WTC11 (cell line): Measurements from ENCODE around the gene ZNF664. TPM values are rescaled to one million over a fixed set of nuclear protein-coding genes. Genes with fewer than 3 reads are reported as not detected.
A peak's percentile ranks its signal among the peaks of the same experiment; 100 is the strongest.

Experiments used
- ATAC-seq: fragments of 200-7000 bp; cut with Tn5 transposase; 2 replicates; pipeline ENCODE4 v1.10.0; 2021; ENCODE audit warnings: mild to moderate bottlenecking, moderate library complexity
- CTCF ChIA-PET: fragments of 300-600 bp; sonication (Branson Sonifier 250); formaldehyde crosslinking; loops from one replicate; lab custom pipeline; 2021; ENCODE audit warnings: antibody characterized with exemption; lab: Charles Lee
- POLR2A ChIA-PET: fragments of 350-600 bp; sonication (Branson Sonifier 250); formaldehyde crosslinking; loops from one replicate; lab custom pipeline; 2021; ENCODE audit warnings: antibody characterized with exemption; lab: Charles Lee
- DNase-seq: peaks from one replicate; pipeline ENCODE4 v3.0.0; 2021; ENCODE audit warnings: low spot score
- H3K27ac Mint-ChIP-seq: 2 replicates; pipeline ENCODE4 v1.8.0; 2021; ENCODE audit warnings: mixed read lengths
- H3K27me3 Mint-ChIP-seq: 2 replicates; pipeline ENCODE4 v1.8.0; 2021; ENCODE audit warnings: low read depth, mild to moderate bottlenecking, moderate library complexity, mixed read lengths
- H3K36me3 Mint-ChIP-seq: 2 replicates; pipeline ENCODE4 v1.8.0; 2021; ENCODE audit warnings: mixed read lengths
- H3K4me1 Mint-ChIP-seq: 2 replicates; pipeline ENCODE4 v1.8.0; 2022; ENCODE audit warnings: mixed read lengths
- H3K4me3 Mint-ChIP-seq: 2 replicates; pipeline ENCODE4 v1.8.0; 2021; ENCODE audit warnings: mild to moderate bottlenecking, moderate library complexity, mixed read lengths
- H3K9me3 Mint-ChIP-seq: 2 replicates; pipeline ENCODE4 v1.8.0; 2021; ENCODE audit warnings: mixed read lengths
- ESRRA ChIP-seq: sonication (generic); formaldehyde crosslinking; IDR thresholded peaks from 2 replicates; pipeline ENCODE4 v1.8.1; 2022; ENCODE audit warnings: mild to moderate bottlenecking, missing genetic modification reagents, borderline replicate concordance
- IRF2 ChIP-seq: sonication (generic); formaldehyde crosslinking; IDR thresholded peaks from 2 replicates; pipeline ENCODE4 v1.8.0; 2022; ENCODE audit warnings: low read depth, missing genetic modification reagents, borderline replicate concordance
- JUN ChIP-seq: sonication (generic); formaldehyde crosslinking; IDR thresholded peaks from 2 replicates; pipeline ENCODE4 v1.8.0; 2023; ENCODE audit warnings: mild to moderate bottlenecking, missing genetic modification reagents
- NFE2L1 ChIP-seq: sonication (generic); formaldehyde crosslinking; IDR thresholded peaks from 2 replicates; pipeline ENCODE4 v1.8.1; 2023; ENCODE audit warnings: missing genetic modification reagents
- TCF7 ChIP-seq: sonication (generic); formaldehyde crosslinking; IDR thresholded peaks from 2 replicates; pipeline ENCODE4 v1.8.0; 2022; ENCODE audit warnings: mild to moderate bottlenecking, low read depth, missing genetic modification reagents, moderate library complexity
- TP53 ChIP-seq: sonication (generic); formaldehyde crosslinking; IDR thresholded peaks from 2 replicates; pipeline ENCODE4 v1.8.1; 2023; ENCODE audit warnings: mild to moderate bottlenecking, missing genetic modification reagents
- ZBTB21 ChIP-seq: sonication (generic); formaldehyde crosslinking; IDR thresholded peaks from 2 replicates; pipeline ENCODE4 v1.8.1; 2023; ENCODE audit warnings: mild to moderate bottlenecking, missing genetic modification reagents, borderline replicate concordance
- ZNF232 ChIP-seq: sonication (generic); formaldehyde crosslinking; IDR thresholded peaks from 2 replicates; pipeline ENCODE4 v1.8.0; 2022; ENCODE audit warnings: mild to moderate bottlenecking, missing genetic modification reagents
- ZNF263 ChIP-seq: sonication (generic); formaldehyde crosslinking; IDR thresholded peaks from 2 replicates; pipeline ENCODE4 v1.8.1; 2022; ENCODE audit warnings: low read depth, mild to moderate bottlenecking, moderate library complexity, missing genetic modification reagents
- ZNF317 ChIP-seq: sonication (generic); formaldehyde crosslinking; IDR thresholded peaks from 2 replicates; pipeline ENCODE4 v1.8.1; 2023; ENCODE audit warnings: low read depth, mild to moderate bottlenecking, moderate library complexity, missing genetic modification reagents, borderline replicate concordance
- ZNF671 ChIP-seq: fragments of 250-450 bp; sonication (Bioruptor Pico); IDR thresholded peaks from 2 replicates; pipeline ENCODE4 v1.8.0; 2021; ENCODE audit warnings: mild to moderate bottlenecking
- total RNA-seq: library from RNA; stranded (reverse); gene quantifications from 3 replicates; pipeline ENCODE4 v1.2.3, GENCODE V29; 2021
- TF ChIP-seq, protein P1 (sequence below): fragments of 250-450 bp; sonication (Bioruptor Pico); IDR thresholded peaks from 2 replicates; pipeline ENCODE4 v1.9.0; 2021; ENCODE audit warnings: mild to moderate bottlenecking, borderline replicate concordance
- TF ChIP-seq, protein P2 (sequence below): sonication (generic); formaldehyde crosslinking; conservative IDR thresholded peaks from 2 replicates; pipeline ENCODE4 v1.8.1; 2023; ENCODE audit warnings: mild to moderate bottlenecking, low read depth, missing genetic modification reagents, moderate library complexity
- TF ChIP-seq, protein P3 (sequence below): sonication (generic); formaldehyde crosslinking; IDR thresholded peaks from 2 replicates; pipeline ENCODE4 v1.8.1; 2023; ENCODE audit warnings: mild to moderate bottlenecking, missing genetic modification reagents
- TF ChIP-seq, protein P4 (sequence below): fragments of 250-450 bp; sonication (Bioruptor Pico); conservative IDR thresholded peaks from 2 replicates; pipeline ENCODE4 v1.9.0; 2021; ENCODE audit warnings: mild to moderate bottlenecking
- TF ChIP-seq, protein P5 (sequence below): fragments of 200-600 bp; IDR thresholded peaks from 2 replicates; pipeline ENCODE4 v1.8.0; 2022; ENCODE audit warnings: antibody characterized with exemption
- TF ChIP-seq, protein P6 (sequence below): sonication (generic); formaldehyde crosslinking; IDR thresholded peaks from 2 replicates; pipeline ENCODE4 v1.8.0; 2022; ENCODE audit warnings: mild to moderate bottlenecking, missing genetic modification reagents

Gene ZNF664
- total RNA-seq, 1 experiment from 2014 or later, result 61.7 TPM

DNA sequence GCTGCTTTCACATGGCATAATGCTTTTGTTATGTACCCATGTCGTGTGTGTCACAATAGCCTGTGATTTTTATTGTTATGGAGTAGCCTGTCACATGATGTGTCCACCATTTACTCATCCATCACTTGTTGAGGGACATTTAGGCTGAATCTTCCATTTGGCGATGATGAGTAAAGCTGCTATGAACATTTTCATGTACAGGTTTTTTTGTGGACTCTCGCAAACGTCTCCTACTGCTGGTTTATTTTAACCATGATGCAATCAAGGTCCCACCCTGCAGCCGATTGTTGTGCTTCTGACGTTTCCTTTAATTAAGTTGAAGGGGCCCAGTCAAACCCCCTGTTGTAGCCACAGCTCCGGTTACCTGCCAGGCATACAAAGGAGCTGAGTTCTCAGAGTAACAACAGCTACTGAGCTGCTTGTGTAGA is 63.2 kb downstream of the ZNF664 start (continued):
- TF ChIP-seq, protein P1, sequence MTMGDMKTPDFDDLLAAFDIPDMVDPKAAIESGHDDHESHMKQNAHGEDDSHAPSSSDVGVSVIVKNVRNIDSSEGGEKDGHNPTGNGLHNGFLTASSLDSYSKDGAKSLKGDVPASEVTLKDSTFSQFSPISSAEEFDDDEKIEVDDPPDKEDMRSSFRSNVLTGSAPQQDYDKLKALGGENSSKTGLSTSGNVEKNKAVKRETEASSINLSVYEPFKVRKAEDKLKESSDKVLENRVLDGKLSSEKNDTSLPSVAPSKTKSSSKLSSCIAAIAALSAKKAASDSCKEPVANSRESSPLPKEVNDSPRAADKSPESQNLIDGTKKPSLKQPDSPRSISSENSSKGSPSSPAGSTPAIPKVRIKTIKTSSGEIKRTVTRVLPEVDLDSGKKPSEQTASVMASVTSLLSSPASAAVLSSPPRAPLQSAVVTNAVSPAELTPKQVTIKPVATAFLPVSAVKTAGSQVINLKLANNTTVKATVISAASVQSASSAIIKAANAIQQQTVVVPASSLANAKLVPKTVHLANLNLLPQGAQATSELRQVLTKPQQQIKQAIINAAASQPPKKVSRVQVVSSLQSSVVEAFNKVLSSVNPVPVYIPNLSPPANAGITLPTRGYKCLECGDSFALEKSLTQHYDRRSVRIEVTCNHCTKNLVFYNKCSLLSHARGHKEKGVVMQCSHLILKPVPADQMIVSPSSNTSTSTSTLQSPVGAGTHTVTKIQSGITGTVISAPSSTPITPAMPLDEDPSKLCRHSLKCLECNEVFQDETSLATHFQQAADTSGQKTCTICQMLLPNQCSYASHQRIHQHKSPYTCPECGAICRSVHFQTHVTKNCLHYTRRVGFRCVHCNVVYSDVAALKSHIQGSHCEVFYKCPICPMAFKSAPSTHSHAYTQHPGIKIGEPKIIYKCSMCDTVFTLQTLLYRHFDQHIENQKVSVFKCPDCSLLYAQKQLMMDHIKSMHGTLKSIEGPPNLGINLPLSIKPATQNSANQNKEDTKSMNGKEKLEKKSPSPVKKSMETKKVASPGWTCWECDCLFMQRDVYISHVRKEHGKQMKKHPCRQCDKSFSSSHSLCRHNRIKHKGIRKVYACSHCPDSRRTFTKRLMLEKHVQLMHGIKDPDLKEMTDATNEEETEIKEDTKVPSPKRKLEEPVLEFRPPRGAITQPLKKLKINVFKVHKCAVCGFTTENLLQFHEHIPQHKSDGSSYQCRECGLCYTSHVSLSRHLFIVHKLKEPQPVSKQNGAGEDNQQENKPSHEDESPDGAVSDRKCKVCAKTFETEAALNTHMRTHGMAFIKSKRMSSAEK (CRISPR knock-in tag), result no peak
- TF ChIP-seq ZNF263 (CRISPR knock-in tag), result no peak
- no peak for TF ChIP-seq ZNF232 (CRISPR knock-in tag)
- TF ChIP-seq, protein P2, sequence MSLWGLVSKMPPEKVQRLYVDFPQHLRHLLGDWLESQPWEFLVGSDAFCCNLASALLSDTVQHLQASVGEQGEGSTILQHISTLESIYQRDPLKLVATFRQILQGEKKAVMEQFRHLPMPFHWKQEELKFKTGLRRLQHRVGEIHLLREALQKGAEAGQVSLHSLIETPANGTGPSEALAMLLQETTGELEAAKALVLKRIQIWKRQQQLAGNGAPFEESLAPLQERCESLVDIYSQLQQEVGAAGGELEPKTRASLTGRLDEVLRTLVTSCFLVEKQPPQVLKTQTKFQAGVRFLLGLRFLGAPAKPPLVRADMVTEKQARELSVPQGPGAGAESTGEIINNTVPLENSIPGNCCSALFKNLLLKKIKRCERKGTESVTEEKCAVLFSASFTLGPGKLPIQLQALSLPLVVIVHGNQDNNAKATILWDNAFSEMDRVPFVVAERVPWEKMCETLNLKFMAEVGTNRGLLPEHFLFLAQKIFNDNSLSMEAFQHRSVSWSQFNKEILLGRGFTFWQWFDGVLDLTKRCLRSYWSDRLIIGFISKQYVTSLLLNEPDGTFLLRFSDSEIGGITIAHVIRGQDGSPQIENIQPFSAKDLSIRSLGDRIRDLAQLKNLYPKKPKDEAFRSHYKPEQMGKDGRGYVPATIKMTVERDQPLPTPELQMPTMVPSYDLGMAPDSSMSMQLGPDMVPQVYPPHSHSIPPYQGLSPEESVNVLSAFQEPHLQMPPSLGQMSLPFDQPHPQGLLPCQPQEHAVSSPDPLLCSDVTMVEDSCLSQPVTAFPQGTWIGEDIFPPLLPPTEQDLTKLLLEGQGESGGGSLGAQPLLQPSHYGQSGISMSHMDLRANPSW (CRISPR knock-in tag), result no peak
- TF ChIP-seq TP53 (CRISPR knock-in tag), result no peak
- no peak for TF ChIP-seq ZBTB21 (CRISPR knock-in tag)
- TF ChIP-seq, protein P3, sequence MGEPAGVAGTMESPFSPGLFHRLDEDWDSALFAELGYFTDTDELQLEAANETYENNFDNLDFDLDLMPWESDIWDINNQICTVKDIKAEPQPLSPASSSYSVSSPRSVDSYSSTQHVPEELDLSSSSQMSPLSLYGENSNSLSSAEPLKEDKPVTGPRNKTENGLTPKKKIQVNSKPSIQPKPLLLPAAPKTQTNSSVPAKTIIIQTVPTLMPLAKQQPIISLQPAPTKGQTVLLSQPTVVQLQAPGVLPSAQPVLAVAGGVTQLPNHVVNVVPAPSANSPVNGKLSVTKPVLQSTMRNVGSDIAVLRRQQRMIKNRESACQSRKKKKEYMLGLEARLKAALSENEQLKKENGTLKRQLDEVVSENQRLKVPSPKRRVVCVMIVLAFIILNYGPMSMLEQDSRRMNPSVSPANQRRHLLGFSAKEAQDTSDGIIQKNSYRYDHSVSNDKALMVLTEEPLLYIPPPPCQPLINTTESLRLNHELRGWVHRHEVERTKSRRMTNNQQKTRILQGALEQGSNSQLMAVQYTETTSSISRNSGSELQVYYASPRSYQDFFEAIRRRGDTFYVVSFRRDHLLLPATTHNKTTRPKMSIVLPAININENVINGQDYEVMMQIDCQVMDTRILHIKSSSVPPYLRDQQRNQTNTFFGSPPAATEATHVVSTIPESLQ (CRISPR knock-in tag), result no peak
- TF ChIP-seq IRF2 (CRISPR knock-in tag), result no peak
- no peak for TF ChIP-seq NFE2L1 (CRISPR knock-in tag)
- TF ChIP-seq, protein P4, sequence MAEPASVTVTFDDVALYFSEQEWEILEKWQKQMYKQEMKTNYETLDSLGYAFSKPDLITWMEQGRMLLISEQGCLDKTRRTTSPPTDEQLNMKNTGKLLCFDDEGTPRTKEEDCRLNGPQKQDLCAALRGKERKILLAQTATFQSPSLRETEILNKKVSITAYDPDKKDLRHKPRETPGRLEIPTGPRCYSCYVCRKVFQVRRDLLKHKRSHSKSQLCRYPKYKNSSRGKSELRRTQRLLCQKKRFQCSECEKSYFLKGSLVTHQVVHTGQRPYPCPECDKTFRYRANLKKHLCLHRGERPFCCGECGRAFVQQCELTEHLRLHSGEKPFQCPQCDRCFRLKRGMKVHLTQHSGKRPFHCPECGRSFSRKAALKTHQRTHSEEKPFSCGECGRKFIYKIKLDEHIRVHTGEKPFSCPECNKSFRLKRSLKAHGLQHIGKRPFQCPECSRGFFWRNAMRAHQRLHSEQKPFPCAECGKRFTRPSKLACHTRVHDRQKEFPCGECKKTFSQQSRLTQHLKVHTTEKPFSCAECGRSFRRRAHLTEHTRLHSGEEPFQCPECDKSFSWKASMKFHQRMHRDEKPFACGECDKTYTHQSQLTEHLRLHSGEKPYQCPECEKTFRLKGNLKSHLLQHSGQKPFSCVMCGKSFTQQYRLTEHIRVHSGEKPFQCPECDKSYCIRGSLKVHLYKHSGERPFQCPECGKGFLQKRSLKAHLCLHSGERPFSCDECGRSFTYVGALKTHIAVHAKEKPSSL (CRISPR knock-in tag), result no peak
- TF ChIP-seq TCF7 (CRISPR knock-in tag), result no peak
- TF ChIP-seq JUN, result no peak
- no peak for TF ChIP-seq ZNF671 (CRISPR knock-in tag)
- TF ChIP-seq, all 79 proteins: peak for 0

GRCh38 chr12:124036657-124037109 is 63.7 kb downstream of the ZNF664 start:
- DNase-seq (no peak), ATAC-seq (peak; percentile 64)
- ChIA-PET CTCF (interaction anchor here (0.6 to 2.2 kb wide), 30 partner anchors 11 to 733 kb away, joined by 3 to 30 read pairs (median 3); partner anchors contain the start of gene RFLNA), POLR2A (no interaction called here)
- Mint-ChIP-seq H3K27me3 (no peaks in the 10 kb centered on the region), H3K36me3 (0 out of 2 replicates have a peak, but pooled peaks cover 2% of the 10 kb centered on the region), H3K4me1 (peaks cover 19% of the 10 kb centered on the region), H3K4me3 (no peak overlapping the region), H3K27ac (no peak overlapping the region), H3K9me3 (no peaks in the 10 kb centered on the region; the same call in 1 of the 2 replicates)
- TF ChIP-seq, protein P4 (CRISPR knock-in tag), result no peak
- TF ChIP-seq ZNF317 (CRISPR knock-in tag) (no peak), ESRRA (CRISPR knock-in tag) (no peak)
- TF ChIP-seq, protein P5, sequence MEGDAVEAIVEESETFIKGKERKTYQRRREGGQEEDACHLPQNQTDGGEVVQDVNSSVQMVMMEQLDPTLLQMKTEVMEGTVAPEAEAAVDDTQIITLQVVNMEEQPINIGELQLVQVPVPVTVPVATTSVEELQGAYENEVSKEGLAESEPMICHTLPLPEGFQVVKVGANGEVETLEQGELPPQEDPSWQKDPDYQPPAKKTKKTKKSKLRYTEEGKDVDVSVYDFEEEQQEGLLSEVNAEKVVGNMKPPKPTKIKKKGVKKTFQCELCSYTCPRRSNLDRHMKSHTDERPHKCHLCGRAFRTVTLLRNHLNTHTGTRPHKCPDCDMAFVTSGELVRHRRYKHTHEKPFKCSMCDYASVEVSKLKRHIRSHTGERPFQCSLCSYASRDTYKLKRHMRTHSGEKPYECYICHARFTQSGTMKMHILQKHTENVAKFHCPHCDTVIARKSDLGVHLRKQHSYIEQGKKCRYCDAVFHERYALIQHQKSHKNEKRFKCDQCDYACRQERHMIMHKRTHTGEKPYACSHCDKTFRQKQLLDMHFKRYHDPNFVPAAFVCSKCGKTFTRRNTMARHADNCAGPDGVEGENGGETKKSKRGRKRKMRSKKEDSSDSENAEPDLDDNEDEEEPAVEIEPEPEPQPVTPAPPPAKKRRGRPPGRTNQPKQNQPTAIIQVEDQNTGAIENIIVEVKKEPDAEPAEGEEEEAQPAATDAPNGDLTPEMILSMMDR, result peak; percentile 94
- TF ChIP-seq, protein P6, sequence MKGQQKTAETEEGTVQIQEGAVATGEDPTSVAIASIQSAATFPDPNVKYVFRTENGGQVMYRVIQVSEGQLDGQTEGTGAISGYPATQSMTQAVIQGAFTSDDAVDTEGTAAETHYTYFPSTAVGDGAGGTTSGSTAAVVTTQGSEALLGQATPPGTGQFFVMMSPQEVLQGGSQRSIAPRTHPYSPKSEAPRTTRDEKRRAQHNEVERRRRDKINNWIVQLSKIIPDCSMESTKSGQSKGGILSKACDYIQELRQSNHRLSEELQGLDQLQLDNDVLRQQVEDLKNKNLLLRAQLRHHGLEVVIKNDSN (CRISPR knock-in tag), result no peak
